H9 (cell line): Measurements from ENCODE around the gene MECR. TPM values are rescaled to one million over a fixed set of nuclear protein-coding genes. Genes with fewer than 3 reads are reported as not detected.
A peak's percentile ranks its signal among the peaks of the same experiment; 100 is the strongest.

Source experiments
- DNase-seq: peaks from one replicate; pipeline ENCODE4 v3.0.0-alpha.2; 2017
- H2AFZ ChIP-seq: one replicate; pipeline ENCODE4 v1.6.1; 2013; ENCODE audit warnings: mild to moderate bottlenecking, low read length, control low read depth, moderate library complexity
- H2AK5ac ChIP-seq: 2 replicates; pipeline ENCODE4 v1.6.1; 2013; ENCODE audit warnings: low read length, control low read depth, mixed read lengths; ENCODE audit not compliant: insufficient read length
- H2BK120ac ChIP-seq: one replicate; pipeline ENCODE4 v1.6.1; 2013; ENCODE audit warnings: low read depth, mild to moderate bottlenecking, low read length, control low read depth, inconsistent platforms; ENCODE audit not compliant: poor library complexity, severe bottlenecking
- H2BK12ac ChIP-seq: 2 replicates; pipeline ENCODE4 v1.6.1; 2013; ENCODE audit warnings: low read length, control low read depth, mixed read lengths, low read depth; ENCODE audit not compliant: insufficient read length
- H2BK15ac ChIP-seq: 2 replicates; pipeline ENCODE4 v1.6.1; 2013; ENCODE audit warnings: low read depth, low read length, control low read depth
- H2BK20ac ChIP-seq: one replicate; pipeline ENCODE4 v1.6.1; 2013; ENCODE audit warnings: low read depth, mild to moderate bottlenecking, low read length, control low read depth, inconsistent platforms; ENCODE audit not compliant: poor library complexity, severe bottlenecking
- H2BK5ac ChIP-seq: 2 replicates; pipeline ENCODE4 v1.6.1; 2013; ENCODE audit warnings: low read length, control low read depth, mixed read lengths; ENCODE audit not compliant: insufficient read length
- H3K14ac ChIP-seq: 2 replicates; pipeline ENCODE4 v1.6.1; 2013; ENCODE audit warnings: low read length, control low read depth; ENCODE audit not compliant: insufficient read depth
- H3K18ac ChIP-seq: 2 replicates; pipeline ENCODE4 v1.6.1; 2013; ENCODE audit warnings: low read depth, mild to moderate bottlenecking, mixed read lengths, low read length, control low read depth; ENCODE audit not compliant: insufficient read length
- H3K23ac ChIP-seq: 2 replicates; pipeline ENCODE4 v1.6.1; 2013; ENCODE audit warnings: low read length, control low read depth, mixed read lengths, low read depth; ENCODE audit not compliant: insufficient read length
- H3K23me2 ChIP-seq: 2 replicates; pipeline ENCODE4 v1.6.1; 2013; ENCODE audit warnings: low read depth, mild to moderate bottlenecking, mixed read lengths, low read length, control low read depth; ENCODE audit not compliant: insufficient read length, poor library complexity, severe bottlenecking
- H3K27ac ChIP-seq: 2 replicates; pipeline ENCODE4 v1.5.1; 2013; ENCODE audit warnings: low read length, control low read depth, mixed read lengths, low read depth; ENCODE audit not compliant: insufficient read length
- H3K27me3 ChIP-seq: 2 replicates; pipeline ENCODE4 v1.6.1; 2013; ENCODE audit warnings: low read length, control low read depth, inconsistent platforms; ENCODE audit not compliant: insufficient read depth
- H3K4ac ChIP-seq: 2 replicates; pipeline ENCODE4 v1.6.1; 2013; ENCODE audit warnings: low read depth, mild to moderate bottlenecking, control low read depth, inconsistent platforms, low read length, moderate library complexity
- H3K4me1 ChIP-seq: 2 replicates; pipeline ENCODE4 v1.6.1; 2013; ENCODE audit warnings: low read length, control low read depth, inconsistent platforms; ENCODE audit not compliant: insufficient read depth
- H3K4me2 ChIP-seq: 2 replicates; pipeline ENCODE4 v1.6.1; 2013; ENCODE audit warnings: low read length, control low read depth, mixed read lengths; ENCODE audit not compliant: insufficient read length, insufficient read depth
- H3K56ac ChIP-seq: 2 replicates; pipeline ENCODE4 v1.6.1; 2013; ENCODE audit warnings: low read depth, mild to moderate bottlenecking, mixed read lengths, low read length, control low read depth; ENCODE audit not compliant: insufficient read length
- H3K79me1 ChIP-seq: 2 replicates; pipeline ENCODE4 v1.6.1; 2013; ENCODE audit warnings: low read depth, mild to moderate bottlenecking, moderate library complexity, low read length, control low read depth, inconsistent platforms; ENCODE audit not compliant: insufficient read depth, poor library complexity, severe bottlenecking
- H3K79me2 ChIP-seq: 2 replicates; pipeline ENCODE4 v1.6.1; 2013; ENCODE audit warnings: low read length, control low read depth, inconsistent platforms; ENCODE audit not compliant: insufficient read depth
- H3K9ac ChIP-seq: 2 replicates; pipeline ENCODE4 v1.6.1; 2013; ENCODE audit warnings: low read length, control low read depth, mixed read lengths; ENCODE audit not compliant: insufficient read length; ENCODE audit errors: extremely low read depth
- H3K9me3 ChIP-seq: one replicate; pipeline ENCODE4 v1.6.1; 2013; ENCODE audit warnings: low read depth, low read length, inconsistent platforms; ENCODE audit not compliant: control insufficient read depth
- H3T11ph ChIP-seq: one replicate; pipeline ENCODE4 v1.6.1; 2013; ENCODE audit warnings: mild to moderate bottlenecking, low read length, control low read depth, inconsistent platforms
- H4K20me1 ChIP-seq: one replicate; pipeline ENCODE4 v1.6.1; 2013; ENCODE audit not compliant: control insufficient read depth, insufficient read length, insufficient read depth
- H4K5ac ChIP-seq: 2 replicates; pipeline ENCODE4 v1.6.1; 2013; ENCODE audit warnings: low read depth, mild to moderate bottlenecking, mixed read lengths, low read length, control low read depth; ENCODE audit not compliant: insufficient read length
- H4K8ac ChIP-seq: replicated peaks from 2 replicates; pipeline ENCODE4 v1.6.1; 2013; ENCODE audit warnings: low read length, control low read depth, mixed read lengths, low read depth; ENCODE audit not compliant: insufficient read length
- H4K91ac ChIP-seq: 2 replicates; pipeline ENCODE4 v1.6.1; 2013; ENCODE audit warnings: low read depth, mild to moderate bottlenecking, moderate library complexity, mixed read lengths, low read length, control low read depth; ENCODE audit not compliant: insufficient read length
- H3K27ac Mint-ChIP-seq, 3 experiments: 2 replicates in 2 of 3; 3 replicates in 1 of 3; pipeline ENCODE4 v1.8.0; 2020 to 2021; ENCODE audit warnings: mixed read lengths in 3 of 3, mild to moderate bottlenecking in 1 of 3, moderate library complexity in 1 of 3
- H3K27me3 Mint-ChIP-seq: 2 replicates; pipeline ENCODE4 v1.8.0; 2021; ENCODE audit warnings: low read depth, mild to moderate bottlenecking, moderate library complexity, mixed read lengths
- H3K36me3 Mint-ChIP-seq, 3 experiments: 2 replicates in 2 of 3; 3 replicates in 1 of 3; pipeline ENCODE4 v1.8.0; 2020 to 2021; ENCODE audit warnings: low read depth in 3 of 3, mixed read lengths in 3 of 3; ENCODE audit not compliant: insufficient read depth in 1 of 3
- H3K4me1 Mint-ChIP-seq, 2 experiments: 2 replicates each; pipeline ENCODE4 v1.8.0; 2020; ENCODE audit warnings: mixed read lengths in 2 of 2
- H3K4me3 Mint-ChIP-seq, 2 experiments: 2 replicates in 1 of 2; 3 replicates in 1 of 2; pipeline ENCODE4 v1.8.0; 2020 to 2021; ENCODE audit warnings: mild to moderate bottlenecking in 2 of 2, mixed read lengths in 2 of 2, moderate library complexity in 1 of 2
- H3K9me3 Mint-ChIP-seq, 2 experiments: 2 replicates in 1 of 2; 3 replicates in 1 of 2; pipeline ENCODE4 v1.8.0; 2020; ENCODE audit warnings: mild to moderate bottlenecking in 2 of 2, mixed read lengths in 2 of 2, moderate library complexity in 1 of 2
- WGBS: extraction: QIAGEN DNeasy Blood & Tissue Kit; methylation state at CpG from one replicate; pipeline ENCODE4 v1.1.7; 2013; ENCODE audit warnings: missing lambda C conversion rate, low lambda C conversion rate, mixed read lengths; ENCODE audit not compliant: insufficient read length; ENCODE audit errors: extremely low coverage; 5-methylcytosine and 5-hydroxymethylcytosine counted together
- total RNA-seq: library from RNA; stranded (reverse); gene quantifications from 2 replicates; pipeline ENCODE4 v1.2.1, GENCODE V29; 2021
- TF ChIP-seq, protein P1 (sequence below): fragments of 200-600 bp; sonication (generic); conservative IDR thresholded peaks from 3 replicates; pipeline ENCODE4 v1.8.0; 2021; ENCODE audit warnings: antibody characterized with exemption, mild to moderate bottlenecking

Gene MECR
- total RNA-seq, 1 experiment from 2014 or later, result 30.9 TPM

DNA sequence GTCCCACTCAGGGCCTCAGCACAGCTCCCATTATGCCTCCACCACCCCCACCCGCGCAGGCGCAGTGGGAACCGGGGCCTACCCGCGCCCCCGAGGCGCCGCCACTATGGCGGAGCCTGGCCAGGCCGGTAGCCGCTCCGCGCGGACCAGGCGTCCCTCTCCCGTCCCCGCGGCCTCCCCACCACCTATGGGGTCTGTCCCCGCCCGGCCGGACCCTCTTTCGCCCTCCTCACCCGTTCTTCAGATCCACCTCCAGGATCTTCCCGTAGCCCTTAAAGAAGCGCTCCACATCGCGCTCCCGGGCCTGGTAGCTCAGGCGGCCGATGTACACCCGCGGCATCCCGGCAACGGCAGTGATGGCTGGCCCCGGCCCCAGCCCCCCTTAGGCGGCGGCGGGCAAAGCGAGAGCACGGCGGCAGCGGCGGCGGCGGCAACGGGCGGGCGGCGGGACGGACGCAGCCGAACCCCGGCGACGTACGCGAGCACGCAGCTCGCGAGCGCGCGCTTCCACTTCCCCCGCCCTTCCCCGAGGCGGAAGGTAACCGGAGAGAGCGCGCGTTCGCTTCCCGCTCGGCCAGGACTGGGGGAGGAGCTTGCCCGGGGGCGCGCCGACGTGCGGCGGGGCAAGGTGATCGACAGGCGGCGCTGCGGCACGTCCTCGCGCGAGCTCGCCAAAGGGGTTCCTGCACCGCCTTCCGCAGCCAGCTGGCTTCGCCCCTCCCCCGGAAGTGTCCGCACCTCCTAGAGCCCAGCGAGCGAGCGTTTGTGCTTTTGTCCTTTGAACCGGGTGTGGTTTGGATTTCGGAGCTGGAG, 49.1 kb downstream of the MECR start, which contains the start of gene SRSF4:
Gene SRSF4 (minus strand): TSS at position 488 of the 813 bp plus-strand sequence. CDS start 148 bp downstream, at position 340.
- H3K79me1 ChIP-seq, result peaks cover 5% of the 10 kb centered on the region

More for the DNA sequence above, 49.1 kb downstream of the MECR start, which contains the start of gene SRSF4:
- peak within 1 kb of the TSS; percentile 58 for H2BK120ac ChIP-seq
- H2AFZ ChIP-seq, result no peak within 1 kb of the TSS
- H3K4ac ChIP-seq, result peak within 1 kb of the TSS; percentile 40; the same call in 1 of the 2 replicates
- H3K9me3 ChIP-seq, result no peaks in the 10 kb centered on the region
- H2BK20ac ChIP-seq, result no peak within 1 kb of the TSS
- no peak within 1 kb of the TSS for H2AK5ac ChIP-seq
- H3K27me3 Mint-ChIP-seq, result no peaks in the 10 kb centered on the region
- H3K9ac ChIP-seq, result peak within 1 kb of the TSS; percentile 93
- H2BK15ac ChIP-seq, result no peak within 1 kb of the TSS
- peak within 1 kb of the TSS; percentile 92 for H3K18ac ChIP-seq
- no peak within 1 kb of the TSS for H3K56ac ChIP-seq
- peaks cover 5% of the 10 kb centered on the region; the same call in 1 of the 2 replicates for H3K4me1 ChIP-seq
- H3K14ac ChIP-seq, result peak within 1 kb of the TSS; percentile 98
- TF ChIP-seq, protein P1, sequence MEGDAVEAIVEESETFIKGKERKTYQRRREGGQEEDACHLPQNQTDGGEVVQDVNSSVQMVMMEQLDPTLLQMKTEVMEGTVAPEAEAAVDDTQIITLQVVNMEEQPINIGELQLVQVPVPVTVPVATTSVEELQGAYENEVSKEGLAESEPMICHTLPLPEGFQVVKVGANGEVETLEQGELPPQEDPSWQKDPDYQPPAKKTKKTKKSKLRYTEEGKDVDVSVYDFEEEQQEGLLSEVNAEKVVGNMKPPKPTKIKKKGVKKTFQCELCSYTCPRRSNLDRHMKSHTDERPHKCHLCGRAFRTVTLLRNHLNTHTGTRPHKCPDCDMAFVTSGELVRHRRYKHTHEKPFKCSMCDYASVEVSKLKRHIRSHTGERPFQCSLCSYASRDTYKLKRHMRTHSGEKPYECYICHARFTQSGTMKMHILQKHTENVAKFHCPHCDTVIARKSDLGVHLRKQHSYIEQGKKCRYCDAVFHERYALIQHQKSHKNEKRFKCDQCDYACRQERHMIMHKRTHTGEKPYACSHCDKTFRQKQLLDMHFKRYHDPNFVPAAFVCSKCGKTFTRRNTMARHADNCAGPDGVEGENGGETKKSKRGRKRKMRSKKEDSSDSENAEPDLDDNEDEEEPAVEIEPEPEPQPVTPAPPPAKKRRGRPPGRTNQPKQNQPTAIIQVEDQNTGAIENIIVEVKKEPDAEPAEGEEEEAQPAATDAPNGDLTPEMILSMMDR, result peak; percentile 75
- H2BK12ac ChIP-seq, result no peak within 1 kb of the TSS
- H3K36me3 Mint-ChIP-seq, result peaks cover 20 to 29% (median 25%) of the 10 kb centered on the region in 3 experiments
- peak within 1 kb of the TSS; percentile 99 for H3K4me2 ChIP-seq
- no peak within 1 kb of the TSS for H4K5ac ChIP-seq
- peak within 1 kb of the TSS; percentile 95 to 96 for H3K4me3 Mint-ChIP-seq
- H3K79me2 ChIP-seq, result peaks cover 37% of the 10 kb centered on the region
- no peaks in the 10 kb centered on the region for H4K20me1 ChIP-seq
- H4K91ac ChIP-seq, result no peak within 1 kb of the TSS
- DNase-seq, result peak; percentile 99
- H3K4me1 Mint-ChIP-seq, result peaks cover 36 to 39% of the 10 kb centered on the region in 2 experiments
- peak within 1 kb of the TSS; percentile 98 to 99 (median 99) for H3K27ac Mint-ChIP-seq
- WGBS, result no CpG with 5 or more reads among the region's 100 CpGs
- no peaks in the 10 kb centered on the region for H3K27me3 ChIP-seq
- no peaks in the 10 kb centered on the region for H3K9me3 Mint-ChIP-seq
- peak within 1 kb of the TSS; percentile 74 for H3K27ac ChIP-seq
- H4K8ac ChIP-seq, result no peak within 1 kb of the TSS
- H2BK5ac ChIP-seq, result no peak within 1 kb of the TSS
- peaks cover 6% of the 10 kb centered on the region for H3K23me2 ChIP-seq
- no peak within 1 kb of the TSS for H3K23ac ChIP-seq
- no peak within 1 kb of the TSS for H3T11ph ChIP-seq
